Brain microvascular endothelial cell (primary cell): ENCODE data around the gene PTPRN2.

Source experiments
- DNase-seq: peaks from one replicate; pipeline ENCODE4 v3.0.0-alpha.2; 2020
- H3K27ac ChIP-seq: fragments of 250-450 bp; sonication (Bioruptor Pico); 2 replicates; pipeline ENCODE4 v1.5.1; 2020; ENCODE audit warnings: mild to moderate bottlenecking, moderate library complexity
- H3K27me3 ChIP-seq: fragments of 250-450 bp; sonication (Bioruptor Pico); replicated peaks from 2 replicates; pipeline ENCODE4 v1.5.1; 2020; ENCODE audit warnings: mild to moderate bottlenecking
- H3K36me3 ChIP-seq: fragments of 250-450 bp; sonication (Bioruptor Pico); replicated peaks from 2 replicates; pipeline ENCODE4 v1.5.1; 2020; ENCODE audit warnings: mild to moderate bottlenecking
- H3K4me3 ChIP-seq: 2 replicates; pipeline ENCODE4 v1.5.1; 2011; ENCODE audit warnings: low read depth, mild to moderate bottlenecking, control low read depth, low read length, moderate library complexity
- CTCF ChIP-seq: IDR thresholded peaks from 2 replicates; pipeline ENCODE4 v1.5.1; 2011; ENCODE audit warnings: low read depth, mild to moderate bottlenecking, moderate library complexity, low read length, control low read depth, inconsistent platforms; ENCODE audit errors: missing control alignments
- in situ Hi-C: cut with HindIII; loops from 2 replicates; pipeline ENCODE4 v1.10.0; 2017; ENCODE audit warnings: low sequenced_read_pairs, low pct_ligation_motif_present

Gene PTPRN2

DNA sequence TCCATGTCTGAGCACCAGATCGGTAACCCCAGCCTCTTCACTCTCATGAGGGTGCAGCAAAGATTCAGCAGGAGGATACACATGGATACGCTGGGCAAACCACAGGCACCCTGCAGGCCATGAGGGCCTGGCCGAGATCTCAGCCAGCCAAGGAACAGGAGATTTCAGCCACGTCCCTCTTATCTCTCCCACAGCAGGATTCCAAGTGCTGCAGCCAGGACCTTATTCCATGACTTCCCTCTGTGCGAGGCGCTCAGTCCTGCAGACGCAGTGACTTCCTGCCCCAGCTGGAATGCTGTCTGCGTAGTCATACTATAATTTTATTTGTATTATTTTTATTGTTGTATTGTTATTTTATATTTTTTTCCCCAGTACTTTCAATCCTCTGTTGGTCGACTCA, 66.8 kb downstream of the PTPRN2 start:
- no peak for DNase-seq
- Histone ChIP-seq H3K27ac (no peak overlapping the region), H3K36me3 (no peaks in the 10 kb centered on the region), H3K27me3 (no peaks in the 10 kb centered on the region), H3K4me3 (no peak overlapping the region)
- TF ChIP-seq CTCF, result no peak
- in situ Hi-C loops, result no loop called here

- no peak overlapping the region for H3K27ac ChIP-seq
- in situ Hi-C loops, result no loop called here
- no peaks in the 10 kb centered on the region for H3K36me3 ChIP-seq
- H3K27me3 ChIP-seq, result no peaks in the 10 kb centered on the region
- no peak overlapping the region for H3K4me3 ChIP-seq
- no peak for DNase-seq
- no peak for TF ChIP-seq CTCF
Measured at GRCh38 chr7:158519633-158520174, 67.9 kb downstream of the PTPRN2 start.

- no peaks in the 10 kb centered on the region for H3K27me3 ChIP-seq
- no peaks in the 10 kb centered on the region for H3K36me3 ChIP-seq
- no peak for TF ChIP-seq CTCF
- H3K4me3 ChIP-seq, result no peak overlapping the region
- no peak for DNase-seq
- in situ Hi-C loops, result no loop called here
- no peak overlapping the region for H3K27ac ChIP-seq
Measured at GRCh38 chr7:158518980-158519632, 68.5 kb downstream of the PTPRN2 start.

GRCh38 chr7:158517571-158517970, 70.1 kb downstream of the PTPRN2 start:
- DNase-seq, result no peak
- no peaks in the 10 kb centered on the region for H3K27me3 ChIP-seq
- in situ Hi-C loops, result no loop called here
- no peak overlapping the region for H3K4me3 ChIP-seq
- no peak for TF ChIP-seq CTCF
- no peaks in the 10 kb centered on the region for H3K36me3 ChIP-seq
- H3K27ac ChIP-seq, result no peak overlapping the region

DNA sequence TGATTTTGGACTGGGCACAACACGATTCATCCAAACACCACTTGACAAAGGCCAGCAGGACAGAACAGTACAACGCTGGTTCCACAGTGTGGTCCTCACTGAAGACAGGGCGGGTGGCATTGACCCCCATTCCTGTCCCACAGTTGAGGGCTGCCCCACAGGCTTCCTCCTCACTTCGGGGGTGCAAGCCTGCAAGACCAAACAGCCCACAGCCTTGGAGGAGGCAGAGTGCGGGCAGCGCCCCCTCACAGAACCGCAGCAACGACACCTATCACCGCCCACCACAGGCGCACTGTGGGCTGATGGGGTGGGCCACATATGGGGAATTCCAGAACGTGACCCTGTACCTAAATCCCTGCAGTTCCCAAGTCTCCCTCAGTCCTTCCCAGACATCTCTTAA, 70.6 kb downstream of the PTPRN2 start:
- in situ Hi-C loops, result no loop called here
- TF ChIP-seq CTCF, result no peak
- DNase-seq, result no peak

GRCh38 chr7:158516524-158516923, 71.1 kb downstream of the PTPRN2 start:
- in situ Hi-C loops, result no loop called here
- Histone ChIP-seq H3K36me3 (no peaks in the 10 kb centered on the region), H3K4me3 (no peak overlapping the region), H3K27me3 (no peaks in the 10 kb centered on the region), H3K27ac (no peak overlapping the region)
- no peak for DNase-seq
- TF ChIP-seq CTCF, result no peak

More for the DNA sequence above, 70.6 kb downstream of the PTPRN2 start:
- H3K4me3 ChIP-seq, result no peak overlapping the region
- no peak overlapping the region for H3K27ac ChIP-seq
- no peaks in the 10 kb centered on the region for H3K27me3 ChIP-seq
- H3K36me3 ChIP-seq, result no peaks in the 10 kb centered on the region
